Activated T-cell treated with anti-CD3 and anti-CD28 coated beads for 24 hours (primary cell): ENCODE data around the gene ANKRD18A.
"Not testable (repeated sequence)": the region's sequence is repeated elsewhere in the genome, so short reads cannot be mapped to it uniquely, and the experiment has no call there.

Experiments
- DNase-seq: peaks from one replicate; pipeline ENCODE4 v3.0.0-alpha.2; 2020; ENCODE audit warnings: low read depth

Gene ANKRD18A

GRCh38 chr9:38626006-38626405 lies 5.6 kb upstream of the ANKRD18A start:
- no peak for DNase-seq

- DNase-seq = no peak
Measured at GRCh38 chr9:38622951-38623350, 2.6 kb upstream of the ANKRD18A start.

- peak; percentile 5 for DNase-seq
Measured at GRCh38 chr9:38622288-38622674, 1.9 kb upstream of the ANKRD18A start.

- DNase-seq = peak; percentile 23
Measured at GRCh38 chr9:38621434-38622287, 1.3 kb upstream of the ANKRD18A start.

GRCh38 chr9:38619556-38620447 lies 594 bp downstream of the ANKRD18A start:
- DNase-seq = peak; percentile 12

- DNase-seq = not testable (repeated sequence)
Measured at GRCh38 chr9:38598029-38598745, 22.2 kb downstream of the ANKRD18A start.

GRCh38 chr9:38595117-38595516 lies 25.3 kb downstream of the ANKRD18A start:
- not testable (repeated sequence) for DNase-seq

- DNase-seq = not testable (repeated sequence)
Measured at GRCh38 chr9:38591346-38592063, 28.9 kb downstream of the ANKRD18A start.

- DNase-seq = not testable (repeated sequence)
Measured at GRCh38 chr9:38583765-38584164, 36.6 kb downstream of the ANKRD18A start.

GRCh38 chr9:38580112-38580511 lies 40.3 kb downstream of the ANKRD18A start:
- DNase-seq = not testable (repeated sequence)

GRCh38 chr9:38576181-38576580 lies 44.2 kb downstream of the ANKRD18A start:
- DNase-seq = not testable (repeated sequence)

- not testable (repeated sequence) for DNase-seq
Measured at GRCh38 chr9:38566048-38566447, 54.3 kb downstream of the ANKRD18A start.

- not testable (repeated sequence) for DNase-seq
Measured at GRCh38 chr9:38565178-38565577, 55.2 kb downstream of the ANKRD18A start.

- DNase-seq = not testable (repeated sequence)
Measured at GRCh38 chr9:38563911-38564310, 56.5 kb downstream of the ANKRD18A start.

GRCh38 chr9:38561134-38561533 lies 59.3 kb downstream of the ANKRD18A start:
- not testable (repeated sequence) for DNase-seq

- not testable (repeated sequence) for DNase-seq
Measured at GRCh38 chr9:38559172-38559571, 61.2 kb downstream of the ANKRD18A start.

- DNase-seq = not testable (repeated sequence)
Measured at GRCh38 chr9:38557746-38558145, 62.6 kb downstream of the ANKRD18A start.

- DNase-seq = not testable (repeated sequence)
Measured at GRCh38 chr9:38554966-38555365, 65.4 kb downstream of the ANKRD18A start.

- DNase-seq = not testable (repeated sequence)
Measured at GRCh38 chr9:38553019-38553418, 67.4 kb downstream of the ANKRD18A start.

- DNase-seq = peak; percentile 5
Measured at GRCh38 chr9:38546497-38547163, 73.8 kb downstream of the ANKRD18A start.

GRCh38 chr9:38540535-38540934 lies 79.9 kb downstream of the ANKRD18A start:
- DNase-seq = not testable (repeated sequence)
